Ectodermal cell (in vitro differentiated cells): Measurements from ENCODE around the gene CHD1L.

Source experiments
- H3K27ac ChIP-seq: 2 replicates; pipeline ENCODE4 v1.7.0; 2013; ENCODE audit warnings: mild to moderate bottlenecking, low read depth, low read length; ENCODE audit not compliant: insufficient read depth, poor library complexity, severe bottlenecking
- H3K27me3 ChIP-seq: 2 replicates; pipeline ENCODE4 v1.7.0; 2013; ENCODE audit warnings: mild to moderate bottlenecking, low read length; ENCODE audit not compliant: insufficient read depth, control insufficient read depth, poor library complexity, severe bottlenecking
- H3K36me3 ChIP-seq: one replicate; pipeline ENCODE4 v1.7.0; 2013; ENCODE audit warnings: low read length; ENCODE audit not compliant: control insufficient read depth, insufficient read depth
- H3K4me1 ChIP-seq: one replicate; pipeline ENCODE4 v1.7.0; 2013; ENCODE audit warnings: low read length; ENCODE audit not compliant: control insufficient read depth, insufficient read depth
- H3K4me3 ChIP-seq: 2 replicates; pipeline ENCODE4 v1.7.0; 2013; ENCODE audit warnings: low read depth, low read length, control low read depth; ENCODE audit not compliant: insufficient read depth
- H3K9me3 ChIP-seq: 2 replicates; pipeline ENCODE4 v1.7.0; 2013; ENCODE audit warnings: mild to moderate bottlenecking, low read length, moderate library complexity; ENCODE audit not compliant: control insufficient read depth
- WGBS, 2 experiments: methylation state at CpG; one replicate each; pipeline ENCODE4 v1.1.7; 2013; ENCODE audit warnings: missing lambda C conversion rate in 2 of 2; 5-methylcytosine and 5-hydroxymethylcytosine counted together

CHD1L gene

GRCh38 chr1:147266381-147266780 is 23.9 kb downstream of the CHD1L start:
- Histone ChIP-seq H3K27me3 (no peaks in the 10 kb centered on the region), H3K9me3 (no peaks in the 10 kb centered on the region), H3K27ac (no peak overlapping the region), H3K4me1 (no peaks in the 10 kb centered on the region), H3K4me3 (no peak overlapping the region), H3K36me3 (peaks cover 30% of the 10 kb centered on the region)
- 97 to 98% methylated on average over 5 of the region's 5 CpGs for WGBS, 2 experiments

GRCh38 chr1:147267711-147268110 is 25.2 kb downstream of the CHD1L start:
- H3K9me3 ChIP-seq: no peaks in the 10 kb centered on the region
- peaks cover 24% of the 10 kb centered on the region for H3K36me3 ChIP-seq
- WGBS, 2 experiments: 96 to 98% methylated on average over 3 to 4 of the region's 4 CpGs
- no peaks in the 10 kb centered on the region for H3K4me1 ChIP-seq
- no peak overlapping the region for H3K27ac ChIP-seq
- no peak overlapping the region for H3K4me3 ChIP-seq
- no peaks in the 10 kb centered on the region for H3K27me3 ChIP-seq

- Histone ChIP-seq H3K27me3 (no peaks in the 10 kb centered on the region), H3K27ac (no peak overlapping the region), H3K9me3 (no peaks in the 10 kb centered on the region), H3K4me3 (no peak overlapping the region), H3K4me1 (no peaks in the 10 kb centered on the region), H3K36me3 (peaks cover 30% of the 10 kb centered on the region)
- 94 to 100% methylated on average over 1 of the region's 2 CpGs for WGBS, 2 experiments
Measured at GRCh38 chr1:147270721-147271120, 28.2 kb downstream of the CHD1L start.

GRCh38 chr1:147272042-147272441 is 29.6 kb downstream of the CHD1L start:
- peaks cover 37% of the 10 kb centered on the region for H3K36me3 ChIP-seq
- WGBS, 2 experiments: 92 to 93% methylated on average over 3 of the region's 3 CpGs

GRCh38 chr1:147273409-147274336 is 31.2 kb downstream of the CHD1L start:
- H3K4me3 ChIP-seq: no peak overlapping the region
- H3K27ac ChIP-seq: no peak overlapping the region
- H3K9me3 ChIP-seq: no peaks in the 10 kb centered on the region
- peaks cover 38% of the 10 kb centered on the region for H3K36me3 ChIP-seq
- H3K27me3 ChIP-seq: no peaks in the 10 kb centered on the region
- 89% methylated on average over 5 of the region's 6 CpGs; no CpG with 5 or more reads in 1 of the 2 experiments for WGBS, 2 experiments
- H3K4me1 ChIP-seq: no peaks in the 10 kb centered on the region

More at GRCh38 chr1:147272042-147272441, 29.6 kb downstream of the CHD1L start:
- no peaks in the 10 kb centered on the region for H3K27me3 ChIP-seq
- H3K9me3 ChIP-seq: no peaks in the 10 kb centered on the region
- H3K4me1 ChIP-seq: no peaks in the 10 kb centered on the region
- H3K4me3 ChIP-seq: no peak overlapping the region
- H3K27ac ChIP-seq: no peak overlapping the region

- Histone ChIP-seq H3K36me3 (peaks cover 46% of the 10 kb centered on the region), H3K4me1 (no peaks in the 10 kb centered on the region), H3K4me3 (no peak overlapping the region), H3K27ac (no peak overlapping the region), H3K9me3 (no peaks in the 10 kb centered on the region), H3K27me3 (no peaks in the 10 kb centered on the region)
- 94 to 96% methylated on average over 5 of the region's 5 CpGs for WGBS, 2 experiments
Measured at GRCh38 chr1:147281950-147282349, 39.5 kb downstream of the CHD1L start.

GRCh38 chr1:147283011-147283410 is 40.5 kb downstream of the CHD1L start:
- Histone ChIP-seq H3K27ac (no peak overlapping the region), H3K4me1 (no peaks in the 10 kb centered on the region), H3K36me3 (peaks cover 42% of the 10 kb centered on the region), H3K4me3 (no peak overlapping the region), H3K27me3 (no peaks in the 10 kb centered on the region), H3K9me3 (no peaks in the 10 kb centered on the region)
- 94 to 100% methylated on average over 1 of the region's 1 CpG for WGBS, 2 experiments

- H3K36me3 ChIP-seq: peaks cover 49% of the 10 kb centered on the region
Measured at GRCh38 chr1:147287133-147287865, 44.8 kb downstream of the CHD1L start.

GRCh38 chr1:147292012-147292411 is 49.5 kb downstream of the CHD1L start:
- Histone ChIP-seq H3K36me3 (peaks cover 68% of the 10 kb centered on the region), H3K27me3 (no peaks in the 10 kb centered on the region), H3K27ac (no peak overlapping the region), H3K4me3 (no peak overlapping the region), H3K9me3 (peaks cover 1% of the 10 kb centered on the region), H3K4me1 (no peaks in the 10 kb centered on the region)
- WGBS, 2 experiments: 95 to 100% methylated on average over 3 to 4 of the region's 4 CpGs

More at GRCh38 chr1:147287133-147287865, 44.8 kb downstream of the CHD1L start:
- no peaks in the 10 kb centered on the region for H3K4me1 ChIP-seq
- 95 to 96% methylated on average over 8 of the region's 8 CpGs for WGBS, 2 experiments
- H3K4me3 ChIP-seq: no peak overlapping the region
- H3K27me3 ChIP-seq: no peaks in the 10 kb centered on the region
- no peak overlapping the region for H3K27ac ChIP-seq
- H3K9me3 ChIP-seq: no peaks in the 10 kb centered on the region

- Histone ChIP-seq H3K36me3 (peaks cover 70% of the 10 kb centered on the region), H3K27me3 (no peaks in the 10 kb centered on the region), H3K4me1 (no peaks in the 10 kb centered on the region), H3K27ac (no peak overlapping the region), H3K9me3 (peaks cover 7% of the 10 kb centered on the region), H3K4me3 (no peak overlapping the region)
- WGBS, 2 experiments: 92 to 97% methylated on average over 3 of the region's 3 CpGs
Measured at GRCh38 chr1:147292631-147293251, 50.3 kb downstream of the CHD1L start.
